BE2C (cell line): ENCODE data around the gene DCAF8.

Experiments used
- DNase-seq: peaks from one replicate; pipeline ENCODE4 v3.0.0-alpha.2; 2020
- H3K27me3 ChIP-seq: fragments of 250-450 bp; sonication (Bioruptor Pico); 2 replicates; pipeline ENCODE4 v1.5.1; 2020; ENCODE audit warnings: mild to moderate bottlenecking
- H3K36me3 ChIP-seq: fragments of 250-450 bp; sonication (Bioruptor Pico); 2 replicates; pipeline ENCODE4 v1.5.1; 2020; ENCODE audit warnings: mild to moderate bottlenecking
- H3K4me1 ChIP-seq: fragments of 250-450 bp; sonication (Bioruptor Pico); 2 replicates; pipeline ENCODE4 v1.5.1; 2020
- H3K4me3 ChIP-seq: 2 replicates; pipeline ENCODE4 v1.5.1; 2011; ENCODE audit warnings: low read depth, low read length
- H3K9me3 ChIP-seq: fragments of 250-450 bp; sonication (Bioruptor Pico); 2 replicates; pipeline ENCODE4 v1.5.1; 2020
- TF ChIP-seq, protein P1 (sequence below): IDR thresholded peaks from 2 replicates; pipeline ENCODE4 v1.5.1; 2012; ENCODE audit warnings: mild to moderate bottlenecking, low read depth, low read length

The DCAF8 gene

DNA sequence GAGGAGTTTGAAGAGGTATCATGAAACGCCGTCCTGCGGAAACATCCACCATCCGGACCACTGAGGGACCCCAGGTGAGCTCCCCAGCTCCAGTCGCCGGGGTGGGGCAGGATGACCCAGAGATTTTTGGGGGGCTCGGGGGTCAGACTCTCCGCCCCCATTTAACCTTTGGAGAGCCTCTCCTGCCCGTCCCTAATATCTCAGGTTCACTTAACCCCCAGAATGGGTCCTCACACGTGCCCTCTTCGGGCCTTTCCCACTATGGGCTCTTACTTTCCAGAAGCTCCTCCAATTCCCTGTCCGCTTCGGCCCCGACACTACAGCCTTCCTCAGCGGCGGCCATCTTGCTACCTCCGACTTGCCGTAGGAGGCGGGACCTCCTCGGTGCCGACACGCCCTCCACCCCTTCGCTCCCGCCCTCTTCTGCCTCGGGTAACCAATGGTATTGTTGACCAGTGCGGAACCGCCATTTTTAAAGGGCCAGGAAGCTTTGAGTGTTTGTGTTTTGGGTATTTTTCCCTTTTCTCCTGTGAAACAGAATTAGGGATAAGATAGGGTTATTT, 22.5 kb upstream of the DCAF8 start, which contains the start of gene PEX19:
Gene PEX19 (minus strand): TSS at position 352 of the 563 bp plus-strand sequence. CDS start 9 bp downstream, at position 343.
- TF ChIP-seq, protein P1, sequence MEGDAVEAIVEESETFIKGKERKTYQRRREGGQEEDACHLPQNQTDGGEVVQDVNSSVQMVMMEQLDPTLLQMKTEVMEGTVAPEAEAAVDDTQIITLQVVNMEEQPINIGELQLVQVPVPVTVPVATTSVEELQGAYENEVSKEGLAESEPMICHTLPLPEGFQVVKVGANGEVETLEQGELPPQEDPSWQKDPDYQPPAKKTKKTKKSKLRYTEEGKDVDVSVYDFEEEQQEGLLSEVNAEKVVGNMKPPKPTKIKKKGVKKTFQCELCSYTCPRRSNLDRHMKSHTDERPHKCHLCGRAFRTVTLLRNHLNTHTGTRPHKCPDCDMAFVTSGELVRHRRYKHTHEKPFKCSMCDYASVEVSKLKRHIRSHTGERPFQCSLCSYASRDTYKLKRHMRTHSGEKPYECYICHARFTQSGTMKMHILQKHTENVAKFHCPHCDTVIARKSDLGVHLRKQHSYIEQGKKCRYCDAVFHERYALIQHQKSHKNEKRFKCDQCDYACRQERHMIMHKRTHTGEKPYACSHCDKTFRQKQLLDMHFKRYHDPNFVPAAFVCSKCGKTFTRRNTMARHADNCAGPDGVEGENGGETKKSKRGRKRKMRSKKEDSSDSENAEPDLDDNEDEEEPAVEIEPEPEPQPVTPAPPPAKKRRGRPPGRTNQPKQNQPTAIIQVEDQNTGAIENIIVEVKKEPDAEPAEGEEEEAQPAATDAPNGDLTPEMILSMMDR: no peak
- Histone ChIP-seq H3K27me3 (no peaks in the 10 kb centered on the region), H3K4me1 (no peaks in the 10 kb centered on the region), H3K36me3 (peaks cover 21% of the 10 kb centered on the region), H3K4me3 (peak within 1 kb of the TSS; percentile 96), H3K9me3 (no peaks in the 10 kb centered on the region)
- DNase-seq: peak; percentile 95

DNA sequence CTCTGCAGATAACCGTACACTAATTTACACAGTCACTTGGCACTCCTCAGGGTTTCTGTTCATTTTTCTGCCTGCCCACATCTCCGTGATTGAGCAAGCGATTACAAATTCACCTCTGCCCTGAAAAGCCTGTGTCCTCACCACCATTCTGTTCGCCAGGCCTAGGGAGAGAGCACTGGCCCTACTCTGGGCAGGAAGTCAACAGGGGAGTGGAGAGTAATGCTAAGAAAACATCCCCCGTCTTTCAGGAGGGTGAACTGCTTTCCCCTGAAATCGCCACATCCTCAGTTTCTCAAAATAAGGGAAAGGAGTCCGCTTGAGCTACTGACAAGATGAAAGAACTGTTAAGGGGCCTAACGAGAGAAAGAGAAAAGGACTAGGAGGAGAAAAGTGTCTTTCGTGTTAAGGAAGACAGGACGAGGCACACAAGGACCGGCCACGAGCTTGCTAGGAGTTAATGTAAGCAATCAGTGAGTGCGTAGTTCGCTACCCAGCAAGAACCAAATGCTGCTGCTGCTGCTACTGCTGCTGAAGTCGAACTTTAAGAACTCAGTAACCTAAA, 22.0 kb upstream of the DCAF8 start:
- TF ChIP-seq, protein P1: no peak
- Histone ChIP-seq H3K4me3 (peak overlapping the region; percentile 96), H3K36me3 (peaks cover 24% of the 10 kb centered on the region), H3K27me3 (no peaks in the 10 kb centered on the region), H3K9me3 (no peaks in the 10 kb centered on the region), H3K4me1 (no peaks in the 10 kb centered on the region)
- no peak for DNase-seq

DNA sequence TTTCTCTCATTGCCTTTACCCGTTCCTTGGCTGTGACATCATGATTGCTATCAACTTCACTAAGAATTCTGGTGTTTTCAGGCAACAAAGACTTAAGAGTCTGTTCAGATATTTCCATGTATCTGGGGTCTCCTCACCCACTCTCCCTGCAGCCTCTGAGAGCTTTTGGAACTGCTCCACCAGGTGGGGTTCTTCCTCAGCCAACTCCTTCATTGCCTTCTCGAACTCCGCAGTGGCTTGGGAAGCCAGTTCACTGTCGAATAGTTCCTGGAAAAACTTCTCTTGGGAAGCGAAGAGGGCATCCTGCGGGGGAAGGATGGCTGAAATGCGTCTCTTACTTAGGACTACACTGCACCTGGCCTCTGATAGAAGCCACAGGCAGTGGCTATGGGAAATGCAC, 20.5 kb upstream of the DCAF8 start:
- TF ChIP-seq, protein P1: peak; percentile 26; the same call in 1 of the 2 replicates
- H3K4me3 ChIP-seq: no peak overlapping the region
- H3K36me3 ChIP-seq: peaks cover 28% of the 10 kb centered on the region
- H3K9me3 ChIP-seq: no peaks in the 10 kb centered on the region
- no peaks in the 10 kb centered on the region for H3K27me3 ChIP-seq
- no peaks in the 10 kb centered on the region for H3K4me1 ChIP-seq
- no peak for DNase-seq

DNA sequence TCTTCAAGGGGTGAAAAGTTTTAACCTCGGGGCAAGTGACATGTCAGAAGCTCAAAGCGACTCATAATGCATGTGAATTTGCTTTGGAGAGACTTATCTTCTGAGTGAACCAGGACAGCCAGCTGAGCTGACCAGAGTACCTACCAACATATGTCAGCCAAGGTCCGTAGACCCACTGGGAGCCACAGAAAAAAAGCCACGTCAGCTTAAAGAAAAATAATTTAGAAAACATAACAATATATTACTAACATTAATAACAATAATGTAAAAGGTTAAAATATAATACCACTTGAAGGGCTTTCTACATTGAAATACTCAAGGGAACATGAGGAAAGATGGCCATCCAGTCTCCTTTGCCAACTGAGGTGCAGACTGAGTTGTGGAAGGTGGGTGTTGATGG, 15.6 kb upstream of the DCAF8 start:
- no peaks in the 10 kb centered on the region for H3K4me1 ChIP-seq
- TF ChIP-seq, protein P1: no peak
- no peak overlapping the region for H3K4me3 ChIP-seq
- DNase-seq: no peak
- H3K27me3 ChIP-seq: no peaks in the 10 kb centered on the region
- H3K36me3 ChIP-seq: peaks cover 28% of the 10 kb centered on the region
- no peaks in the 10 kb centered on the region for H3K9me3 ChIP-seq

DNA sequence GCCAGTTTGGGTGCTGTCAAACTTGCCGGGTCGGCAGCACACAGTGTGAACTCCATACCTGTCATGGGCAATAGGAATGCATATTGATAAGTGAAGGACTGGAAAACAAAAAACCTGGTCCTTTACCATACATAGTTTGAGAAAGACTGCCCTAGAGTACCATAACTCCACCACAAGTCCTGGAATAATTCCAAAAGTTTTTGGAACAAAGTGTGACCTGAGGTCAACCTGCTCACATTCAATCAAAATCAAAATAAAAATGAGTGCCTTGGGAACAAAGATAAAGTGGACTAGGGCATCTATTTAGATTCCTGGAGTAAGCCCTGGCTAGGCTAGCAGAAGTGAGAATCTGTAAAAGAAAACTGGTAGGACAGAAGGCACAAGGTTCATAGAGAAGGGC, 15.0 kb upstream of the DCAF8 start:
- H3K27me3 ChIP-seq: no peaks in the 10 kb centered on the region
- TF ChIP-seq, protein P1: no peak
- no peaks in the 10 kb centered on the region for H3K9me3 ChIP-seq
- no peak for DNase-seq
- H3K4me3 ChIP-seq: no peak overlapping the region
- H3K4me1 ChIP-seq: no peaks in the 10 kb centered on the region
- peaks cover 27% of the 10 kb centered on the region for H3K36me3 ChIP-seq

DNA sequence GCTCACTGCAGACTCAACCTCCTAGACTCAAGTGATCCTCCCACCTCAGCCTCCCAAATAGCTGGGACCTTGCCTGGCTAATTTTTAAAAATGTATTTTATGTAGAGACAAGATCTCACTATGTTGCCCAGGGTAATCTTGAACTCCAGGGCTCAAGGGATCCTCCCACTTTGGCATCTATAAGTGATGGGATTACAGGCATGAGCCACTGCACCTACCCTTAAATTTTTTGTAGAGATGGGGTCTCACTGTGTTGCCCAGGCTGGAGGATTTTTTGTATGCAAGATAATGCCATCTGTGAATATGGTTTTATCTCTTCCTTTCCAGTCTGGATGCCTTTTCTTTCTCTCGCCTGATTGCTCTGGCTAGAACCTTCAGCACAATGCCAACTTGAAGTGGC, 8.7 kb upstream of the DCAF8 start:
- H3K27me3 ChIP-seq: peaks cover 23% of the 10 kb centered on the region
- TF ChIP-seq, protein P1: no peak
- no peak for DNase-seq
- H3K36me3 ChIP-seq: no peaks in the 10 kb centered on the region
- no peaks in the 10 kb centered on the region for H3K4me1 ChIP-seq
- H3K4me3 ChIP-seq: no peak overlapping the region
- H3K9me3 ChIP-seq: no peaks in the 10 kb centered on the region
